GM12874 (cell line): ENCODE measurements around the gene SNX2.

ENCODE experiments used
- CTCF ChIP-seq: IDR thresholded peaks from 2 replicates; pipeline ENCODE4 v1.5.1; 2011; ENCODE audit warnings: low read depth, mild to moderate bottlenecking, control low read depth, low read length, moderate library complexity; ENCODE audit not compliant: insufficient read depth

The SNX2 gene

DNA sequence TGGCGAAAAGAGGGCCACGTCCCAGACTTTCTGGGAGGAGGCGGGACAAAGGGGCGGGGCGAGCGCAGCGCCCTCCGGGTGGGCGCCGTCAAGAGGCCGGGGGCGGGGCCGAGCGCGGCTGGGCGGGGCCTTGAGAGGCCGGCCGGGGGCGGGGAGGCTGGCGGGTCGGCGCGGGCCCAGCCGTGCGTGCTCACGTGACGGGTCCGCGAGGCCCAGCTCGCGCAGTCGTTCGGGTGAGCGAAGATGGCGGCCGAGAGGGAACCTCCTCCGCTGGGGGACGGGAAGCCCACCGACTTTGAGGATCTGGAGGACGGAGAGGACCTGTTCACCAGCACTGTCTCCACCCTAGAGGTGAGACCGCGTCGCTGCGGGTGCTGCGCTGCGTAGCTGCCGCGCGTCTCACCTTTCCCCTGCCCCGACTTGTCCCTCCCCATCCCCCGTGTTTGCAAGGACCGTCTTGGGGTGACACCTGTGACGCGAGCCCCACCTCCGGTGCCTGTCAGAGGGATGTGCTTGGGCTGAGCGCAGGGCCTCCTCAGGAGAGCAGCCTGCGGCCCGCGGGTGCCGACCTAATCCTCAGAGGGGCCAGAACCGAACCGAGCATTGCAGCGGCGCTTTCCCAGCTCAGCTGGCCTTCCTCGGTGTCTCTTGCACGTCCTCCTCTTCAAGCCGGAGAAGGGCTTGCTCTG is at the start of gene SNX2:
SNX2 (plus strand) TSS at position 220 of the 689 bp plus-strand sequence; CDS start at position 244, 24 bp downstream.
- TF ChIP-seq CTCF = peak; percentile 34; the same call in 1 of the 2 replicates

- no peak for TF ChIP-seq CTCF
Observed at GRCh38 chr5:122727112-122727541, 47.8 kb upstream of the SNX2 start.

- no peak for TF ChIP-seq CTCF
Observed at GRCh38 chr5:122730037-122730436, 44.8 kb upstream of the SNX2 start.

- no peak for TF ChIP-seq CTCF
Observed at GRCh38 chr5:122730456-122730855, 44.4 kb upstream of the SNX2 start.

DNA sequence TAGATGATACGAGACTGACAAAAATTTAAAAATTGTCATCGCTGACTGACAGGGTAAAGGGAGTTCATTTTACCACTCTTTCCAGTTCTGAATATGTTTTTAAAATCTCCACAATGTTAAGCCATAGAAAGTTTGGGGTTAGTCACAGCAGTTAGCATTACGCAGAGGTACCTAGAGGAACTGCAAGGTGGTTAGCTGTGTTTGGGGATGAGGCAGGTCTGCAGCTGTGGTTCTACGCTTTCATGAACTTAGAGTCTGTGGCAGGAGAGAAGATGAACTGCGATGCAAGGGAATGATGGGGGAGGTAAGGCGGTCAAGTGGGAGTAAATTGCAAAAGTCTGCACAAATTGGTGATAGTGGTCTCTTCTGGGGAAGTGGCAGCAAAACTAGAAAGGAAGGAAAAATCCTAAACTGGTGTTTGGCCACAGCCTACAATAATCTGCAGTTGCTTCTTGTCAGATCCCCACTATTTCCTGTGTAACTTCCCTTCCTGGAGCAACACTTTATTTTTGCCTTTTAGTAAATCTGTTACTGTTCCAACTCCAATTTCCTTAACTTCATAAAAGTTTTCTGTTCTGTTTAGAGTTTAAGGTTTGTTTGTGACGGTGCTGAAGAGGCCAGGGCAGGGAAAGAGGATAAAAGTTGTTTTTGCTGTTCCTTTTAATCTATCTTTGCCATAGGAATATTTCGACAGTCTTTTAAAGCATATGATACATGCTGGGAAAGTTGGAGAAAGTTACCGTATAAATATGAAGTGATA is 38.6 kb upstream of the SNX2 start:
- TF ChIP-seq CTCF = 0 out of 2 replicates have a peak, but pooled peaks have one; percentile 6

DNA sequence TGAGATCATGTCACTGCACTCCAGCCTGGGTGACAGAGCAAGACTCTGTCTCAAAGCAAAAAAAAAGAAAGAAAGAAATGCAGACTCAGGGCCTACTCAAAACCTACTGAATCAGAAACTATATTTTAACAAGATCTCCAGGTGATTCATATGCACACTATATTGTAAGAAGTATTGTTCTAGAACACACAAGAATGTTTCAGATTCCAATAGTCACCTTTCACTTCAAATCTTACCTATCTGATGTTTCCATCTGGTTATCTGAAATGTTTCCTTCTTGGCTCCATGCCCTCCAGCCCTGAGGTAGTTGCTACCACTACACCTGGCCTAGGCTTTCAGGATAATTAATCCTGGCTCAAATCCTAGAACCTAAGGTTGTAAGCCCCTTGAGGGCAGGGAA is 36.8 kb upstream of the SNX2 start:
- TF ChIP-seq CTCF = no peak

GRCh38 chr5:122741681-122742080 is 33.2 kb upstream of the SNX2 start:
- TF ChIP-seq CTCF = no peak
